Dermis blood vessel endothelial cell (primary cell): ENCODE data around the gene UNC79. TPM values are rescaled to one million over a fixed set of nuclear protein-coding genes. Genes with fewer than 3 reads are reported as not detected.
A peak's percentile ranks its signal among the peaks of the same experiment; 100 is the strongest.
"Not testable (repeated sequence)": the region's sequence is repeated elsewhere in the genome, so short reads cannot be mapped to it uniquely, and the experiment has no call there.

ENCODE experiments used
- DNase-seq: peaks from one replicate; pipeline ENCODE4 v3.0.0; 2010
- total RNA-seq: library from RNA; depleted of rRNA; stranded (reverse); fragments of >200 nt; gene quantifications from 2 replicates; pipeline ENCODE4 v1.2.3, GENCODE V29; 2014

Gene UNC79
- under 0.01 TPM in 1 of 2 replicates, not detected in the other for total RNA-seq

- DNase-seq, result no peak
These were observed at the start of gene UNC79 for GRCh38 chr14:93430315-93431035. Gene UNC79, plus strand, starts transcription at chr14:93430939. Its CDS starts 91 bp downstream, at chr14:93431030.

- no peak for DNase-seq
These were observed 49.1 kb upstream of the UNC79 start for GRCh38 chr14:93381644-93382043.

DNA sequence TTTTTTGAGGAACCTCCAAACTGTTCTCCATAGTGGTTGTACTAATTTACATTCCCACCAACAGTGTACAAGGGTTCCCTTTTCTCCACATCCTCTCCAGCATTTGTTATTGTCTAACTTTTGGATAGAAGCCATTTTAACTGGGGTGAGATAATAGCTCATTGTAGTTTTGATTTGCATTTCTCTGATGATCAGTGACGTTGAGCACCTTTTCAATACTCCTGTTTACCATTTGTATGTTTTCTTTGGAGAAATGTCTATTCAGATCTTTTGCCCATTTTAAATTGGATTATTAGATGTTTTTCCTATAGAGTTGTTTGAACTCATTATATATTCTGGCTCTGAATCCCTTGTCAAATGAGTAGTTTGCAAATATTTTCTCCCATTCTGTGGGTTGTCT, 46.5 kb upstream of the UNC79 start:
- not testable (repeated sequence) for DNase-seq

DNA sequence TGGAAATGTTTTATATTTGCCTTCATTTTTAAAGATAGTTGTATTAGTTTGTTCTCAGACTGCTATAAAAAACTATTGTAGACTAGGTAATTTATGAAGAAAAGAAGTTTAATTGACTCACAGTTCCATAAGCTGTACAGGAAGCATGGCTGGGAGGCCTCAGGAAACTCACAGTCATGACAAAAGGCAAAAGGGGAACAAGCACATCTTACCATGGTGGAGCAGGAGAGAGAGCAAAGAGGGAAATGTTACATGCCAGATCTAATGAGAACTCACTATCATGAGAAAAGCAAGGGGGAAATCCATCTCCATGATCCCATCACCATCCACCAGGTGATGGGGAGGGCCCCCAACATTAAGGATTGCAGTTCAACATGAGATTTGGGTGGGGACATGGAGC, 35.5 kb upstream of the UNC79 start:
- DNase-seq, result no peak

DNA sequence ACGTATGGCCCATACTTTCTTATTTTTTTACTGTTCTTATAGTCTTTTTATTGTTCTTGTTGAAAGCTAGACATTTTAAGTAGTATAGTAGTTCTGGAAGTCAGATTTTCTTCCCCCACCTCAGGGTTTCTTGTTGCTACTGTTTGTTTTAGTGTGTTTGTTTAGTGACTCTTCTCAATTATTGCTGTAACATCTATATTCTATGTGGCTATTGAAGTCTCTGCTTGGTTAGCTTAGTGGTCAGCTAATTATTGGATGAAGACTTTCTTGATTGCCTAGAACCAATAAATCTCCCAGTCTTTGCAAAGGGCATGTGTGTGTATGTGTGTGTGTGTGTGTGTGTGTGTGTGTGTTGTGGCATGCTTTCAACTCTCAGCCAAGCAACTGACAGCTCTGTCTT, 34.3 kb upstream of the UNC79 start:
- DNase-seq, result no peak

DNA sequence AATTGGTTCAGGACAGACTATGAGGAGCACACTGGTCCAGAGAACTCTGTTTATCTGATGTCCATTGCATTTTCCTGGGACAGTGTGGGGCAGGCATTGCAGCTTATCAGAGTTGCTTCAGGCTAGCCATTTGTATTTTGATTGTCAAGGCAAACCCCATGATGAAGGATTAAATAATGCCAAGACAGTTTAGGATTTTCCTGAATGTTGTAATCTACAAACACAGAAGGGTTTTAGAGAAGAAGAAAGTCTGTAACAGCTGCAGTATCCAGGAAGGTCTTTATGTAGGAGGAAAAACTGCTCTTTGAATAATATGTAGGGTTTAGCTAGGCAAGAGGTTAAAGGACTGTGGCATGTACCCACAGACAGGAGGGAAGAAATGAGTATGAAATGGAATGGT, 32.2 kb upstream of the UNC79 start:
- no peak for DNase-seq

DNA sequence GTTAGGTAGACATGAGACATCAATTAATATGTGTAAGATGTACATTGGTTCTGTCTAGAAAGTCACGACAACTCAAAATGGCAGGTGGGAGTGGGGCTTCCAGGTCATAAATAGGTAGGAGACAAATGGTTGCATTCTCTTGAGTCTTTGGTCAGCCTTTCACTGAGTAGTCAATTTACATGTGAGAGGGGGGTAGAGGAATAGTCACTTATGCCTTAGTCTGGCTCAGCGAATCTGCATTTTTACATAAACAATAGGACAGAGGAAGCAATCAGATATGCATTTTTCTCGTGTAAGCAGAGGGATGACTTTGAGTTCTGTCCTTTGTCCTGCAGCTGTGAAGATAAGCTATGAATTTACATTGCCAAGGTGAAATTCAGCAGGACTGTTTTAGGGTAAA, 27.8 kb upstream of the UNC79 start:
- no peak for DNase-seq

DNA sequence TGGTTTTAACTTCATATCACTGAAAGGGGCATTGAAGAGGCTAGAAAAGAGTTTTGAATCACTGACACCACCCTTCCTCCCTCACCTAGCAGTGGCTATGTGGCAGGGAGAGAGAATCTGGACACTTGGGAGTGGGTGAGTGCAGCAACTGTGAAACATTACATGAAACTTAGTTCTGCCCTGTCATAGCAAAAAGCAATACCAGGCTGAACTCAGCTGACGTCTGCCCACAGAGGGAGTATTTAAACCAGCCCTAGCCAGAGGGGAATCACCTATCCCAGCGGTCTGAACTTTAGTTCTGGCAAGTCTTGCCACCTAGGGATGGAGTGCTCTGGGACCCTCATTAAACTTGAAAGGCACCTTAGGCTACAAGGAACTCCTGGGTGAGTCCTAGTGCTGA, 20.7 kb upstream of the UNC79 start:
- no peak for DNase-seq

DNA sequence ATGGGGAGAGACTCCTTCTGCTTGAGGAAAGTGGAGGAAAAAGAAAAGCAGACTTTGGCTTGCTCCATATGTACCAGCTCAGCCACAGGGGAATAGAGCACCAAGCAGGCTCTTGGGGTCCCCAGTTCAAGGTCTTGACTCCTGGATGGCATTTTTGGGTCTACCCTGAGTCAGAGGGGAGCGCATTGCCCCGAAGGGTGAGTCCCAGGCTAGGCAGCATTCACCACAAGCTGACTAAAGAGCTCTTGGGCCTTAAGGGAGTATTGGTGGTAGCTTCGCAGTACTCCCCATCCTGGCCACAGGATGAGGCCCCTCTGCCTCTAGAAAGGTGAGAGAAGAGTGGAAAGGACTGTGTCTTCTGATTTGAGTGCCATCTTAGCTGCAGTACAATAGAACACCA, 19.8 kb upstream of the UNC79 start:
- no peak for DNase-seq

GRCh38 chr14:93425136-93425535, 5.6 kb upstream of the UNC79 start:
- not testable (repeated sequence) for DNase-seq

GRCh38 chr14:93426750-93427149, 4.0 kb upstream of the UNC79 start:
- no peak for DNase-seq

- DNase-seq, result peak; percentile 14
These were observed 414 bp downstream of the UNC79 start for GRCh38 chr14:93431036-93431670.

DNA sequence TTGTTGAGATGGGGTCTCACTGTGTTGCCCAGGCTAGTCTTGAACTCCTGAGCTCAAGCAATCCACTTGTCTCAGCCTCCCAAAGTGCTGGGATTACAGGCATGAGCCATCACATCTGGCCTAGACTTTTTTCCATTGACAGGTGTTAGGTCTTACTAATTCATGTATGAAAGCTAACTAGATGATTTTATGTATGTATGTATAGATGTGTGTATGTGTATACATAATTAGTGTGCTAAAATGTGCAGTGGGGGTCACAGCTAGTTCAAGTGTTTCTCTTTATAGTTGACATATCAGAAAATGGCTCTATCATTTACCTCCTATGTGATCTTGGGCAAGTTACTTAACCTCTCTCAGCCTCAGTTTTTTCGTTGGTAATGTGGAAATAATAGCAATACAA, 23.5 kb downstream of the UNC79 start:
- no peak for DNase-seq

- DNase-seq, result no peak
These were observed 25.6 kb downstream of the UNC79 start for GRCh38 chr14:93456356-93456755.

GRCh38 chr14:93458234-93458633, 27.5 kb downstream of the UNC79 start:
- DNase-seq, result no peak

GRCh38 chr14:93462479-93462878, 31.7 kb downstream of the UNC79 start:
- no peak for DNase-seq

DNA sequence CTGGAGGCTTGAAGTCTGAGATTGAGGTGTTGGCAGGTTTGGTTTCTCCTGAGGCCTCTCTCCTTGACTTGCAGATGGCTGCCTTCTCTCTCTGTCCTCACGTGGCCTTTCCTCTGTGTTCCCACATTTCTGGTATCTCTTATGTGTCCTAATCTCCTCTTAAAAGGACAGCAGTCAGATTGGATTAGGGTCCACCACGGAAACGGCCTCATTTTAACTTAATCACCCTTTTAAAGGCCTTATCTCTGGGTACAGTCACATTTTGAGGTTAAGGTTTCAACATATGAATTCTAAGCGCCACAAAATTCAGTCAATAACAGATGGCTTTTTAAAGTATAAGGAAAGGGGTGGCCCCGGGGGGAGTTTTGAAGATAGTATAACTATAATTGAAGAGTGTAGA, 33.5 kb downstream of the UNC79 start:
- no peak for DNase-seq

DNA sequence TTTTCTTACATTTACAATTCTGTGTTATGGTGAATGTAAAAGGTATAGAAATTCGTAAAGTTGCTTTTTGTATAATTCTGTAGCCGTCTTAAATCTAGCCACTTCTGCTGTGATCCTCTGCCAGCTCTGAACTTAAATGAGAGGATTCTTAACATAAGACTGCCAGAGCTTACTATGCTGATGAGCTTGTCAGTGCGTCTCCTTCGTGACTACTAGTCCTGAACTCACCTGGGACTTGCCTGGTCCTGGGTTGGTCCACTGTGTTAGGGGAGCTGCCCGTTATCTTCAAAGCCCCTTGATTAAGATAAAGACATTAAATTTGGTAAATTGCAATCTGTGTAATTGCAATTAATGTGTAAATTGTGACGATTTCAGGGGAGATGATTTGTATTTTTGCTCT, 44.7 kb downstream of the UNC79 start:
- no peak for DNase-seq

DNA sequence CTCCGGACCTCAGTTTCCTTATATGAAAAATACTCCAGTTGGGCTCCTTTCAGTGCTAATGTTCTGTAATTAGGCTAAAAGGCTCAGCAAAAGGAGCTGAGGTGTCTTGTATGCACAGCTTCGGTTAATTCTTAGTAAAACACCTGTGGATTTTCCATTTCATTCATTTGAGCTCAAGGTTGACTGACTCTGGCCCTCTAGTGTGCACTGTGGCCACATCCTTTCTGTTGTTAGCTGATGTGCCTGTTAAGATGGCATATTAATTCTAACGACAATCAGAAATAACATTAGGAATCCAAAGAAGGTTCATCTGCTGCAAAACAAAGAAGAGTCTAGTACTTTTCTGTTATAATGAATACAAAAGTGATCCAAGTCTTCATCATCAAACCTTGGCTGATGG, 45.6 kb downstream of the UNC79 start:
- no peak for DNase-seq

- DNase-seq, result not testable (repeated sequence)
These were observed 48.3 kb downstream of the UNC79 start for GRCh38 chr14:93479074-93479473.

DNA sequence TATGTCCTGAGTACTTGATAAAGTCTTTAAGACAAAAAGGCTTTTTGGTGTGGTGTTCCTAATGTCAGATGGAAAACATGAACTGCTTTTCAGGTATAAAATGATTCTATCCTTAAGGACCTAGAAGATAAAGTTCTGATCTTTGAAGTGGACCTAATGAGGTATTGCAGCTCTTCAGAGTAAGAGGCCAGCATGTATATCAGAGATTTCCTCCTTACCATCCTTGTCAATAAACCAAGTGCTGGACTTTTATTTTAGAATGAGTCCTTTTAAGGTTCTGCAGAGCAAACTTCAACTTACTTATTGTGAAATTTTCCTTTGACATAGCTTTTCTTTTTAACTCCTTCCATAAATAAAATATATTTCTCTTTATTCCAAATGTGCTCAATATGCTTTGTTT, 50.1 kb downstream of the UNC79 start:
- no peak for DNase-seq

DNA sequence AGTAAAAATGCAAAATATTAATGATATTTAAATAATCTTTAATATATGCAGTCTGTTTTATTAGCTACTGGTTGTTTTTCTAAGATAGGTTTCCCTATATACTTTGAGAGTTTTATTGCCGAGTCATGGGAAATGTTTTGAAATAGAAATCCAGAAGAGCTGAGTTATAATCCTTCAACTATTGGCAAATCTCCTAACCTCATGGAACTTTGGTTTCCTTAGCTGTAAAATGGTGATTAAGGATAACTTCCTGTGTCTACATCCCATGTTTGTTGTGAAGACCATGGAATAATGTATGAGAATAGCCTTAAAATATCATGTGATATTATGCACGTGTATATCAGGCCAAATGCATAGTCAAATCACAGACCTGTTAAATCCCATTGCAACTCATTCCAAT, 51.0 kb downstream of the UNC79 start:
- DNase-seq, result no peak

GRCh38 chr14:93490001-93490400, 59.3 kb downstream of the UNC79 start:
- DNase-seq, result peak; percentile 28

DNA sequence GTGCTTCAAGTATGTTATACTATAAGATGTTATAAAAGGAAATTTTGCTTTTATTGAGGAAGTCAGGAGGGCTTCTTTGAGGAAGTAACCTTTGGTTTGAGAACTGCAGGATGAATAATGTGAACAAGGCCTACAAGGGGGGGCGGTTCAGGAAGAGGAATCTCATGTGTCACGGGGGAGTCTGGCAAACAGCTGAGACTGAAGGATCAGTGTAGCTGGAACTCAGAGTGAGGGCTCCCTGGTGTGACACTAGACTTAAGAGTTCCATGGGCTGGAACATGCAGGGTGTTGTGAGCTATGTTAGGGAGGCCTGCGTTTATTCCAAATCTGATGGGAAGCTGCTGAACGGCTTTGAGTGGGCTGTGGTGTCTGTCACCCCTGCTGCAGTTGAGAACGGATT, 62.3 kb downstream of the UNC79 start:
- DNase-seq, result no peak

DNA sequence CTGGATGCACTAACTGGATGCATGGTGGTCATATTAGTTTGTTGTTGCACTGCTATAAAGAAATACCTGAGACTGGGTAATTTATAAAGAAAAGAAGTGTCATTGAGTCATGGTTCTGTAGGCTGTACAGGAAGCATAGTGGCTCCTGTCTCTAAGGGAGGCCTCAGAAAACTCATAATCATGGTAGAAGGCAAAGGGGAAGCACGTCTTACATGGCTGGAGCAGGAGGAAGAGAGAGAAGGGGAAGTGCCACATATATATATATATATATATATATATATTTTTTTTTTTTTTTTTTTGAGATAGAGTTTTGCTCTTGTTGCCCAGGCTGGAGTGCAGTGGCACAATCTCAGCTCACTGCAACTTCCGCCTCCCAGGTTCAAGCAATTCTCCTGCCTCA, 62.9 kb downstream of the UNC79 start:
- not testable (repeated sequence) for DNase-seq
